ENCODE measurements around the gene MEIS1.

Gene MEIS1

DNA sequence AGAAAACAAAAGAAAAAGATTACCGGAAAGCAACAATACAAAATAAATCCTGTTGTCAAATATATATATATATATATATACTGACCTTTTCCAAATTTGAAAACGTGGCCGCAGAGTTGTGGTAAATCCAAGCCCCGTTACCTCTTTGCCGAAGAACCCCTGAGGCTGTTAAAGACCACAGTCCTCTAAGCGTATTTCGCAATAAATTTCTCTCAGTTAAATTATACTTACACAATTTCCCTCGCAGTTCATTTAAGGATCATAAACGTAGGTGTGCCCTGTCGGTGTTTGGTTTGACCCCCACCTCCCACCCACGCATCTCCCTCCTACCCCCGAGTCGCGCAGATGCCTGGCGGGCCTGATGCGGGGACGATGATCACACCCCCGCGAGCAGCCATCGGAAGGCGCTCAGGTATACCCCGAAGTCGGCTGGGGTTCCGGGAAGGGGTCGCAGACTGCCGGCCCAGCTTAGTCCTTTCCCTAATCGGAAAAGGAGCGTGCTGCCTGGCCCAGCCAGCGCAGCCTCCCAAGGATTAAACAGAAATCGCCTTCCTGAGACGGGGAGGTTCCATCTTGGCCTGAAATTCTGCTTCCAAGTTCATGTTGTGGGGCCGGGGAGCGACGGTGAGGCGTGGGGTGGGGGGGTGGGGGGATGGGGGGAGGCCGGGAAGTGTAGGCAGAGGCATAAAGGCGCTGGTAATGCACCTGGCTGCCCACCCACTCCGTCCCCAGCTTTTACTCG lies 2.9 kb upstream of the MEIS1 start:
- no peak for DNase-seq

DNA sequence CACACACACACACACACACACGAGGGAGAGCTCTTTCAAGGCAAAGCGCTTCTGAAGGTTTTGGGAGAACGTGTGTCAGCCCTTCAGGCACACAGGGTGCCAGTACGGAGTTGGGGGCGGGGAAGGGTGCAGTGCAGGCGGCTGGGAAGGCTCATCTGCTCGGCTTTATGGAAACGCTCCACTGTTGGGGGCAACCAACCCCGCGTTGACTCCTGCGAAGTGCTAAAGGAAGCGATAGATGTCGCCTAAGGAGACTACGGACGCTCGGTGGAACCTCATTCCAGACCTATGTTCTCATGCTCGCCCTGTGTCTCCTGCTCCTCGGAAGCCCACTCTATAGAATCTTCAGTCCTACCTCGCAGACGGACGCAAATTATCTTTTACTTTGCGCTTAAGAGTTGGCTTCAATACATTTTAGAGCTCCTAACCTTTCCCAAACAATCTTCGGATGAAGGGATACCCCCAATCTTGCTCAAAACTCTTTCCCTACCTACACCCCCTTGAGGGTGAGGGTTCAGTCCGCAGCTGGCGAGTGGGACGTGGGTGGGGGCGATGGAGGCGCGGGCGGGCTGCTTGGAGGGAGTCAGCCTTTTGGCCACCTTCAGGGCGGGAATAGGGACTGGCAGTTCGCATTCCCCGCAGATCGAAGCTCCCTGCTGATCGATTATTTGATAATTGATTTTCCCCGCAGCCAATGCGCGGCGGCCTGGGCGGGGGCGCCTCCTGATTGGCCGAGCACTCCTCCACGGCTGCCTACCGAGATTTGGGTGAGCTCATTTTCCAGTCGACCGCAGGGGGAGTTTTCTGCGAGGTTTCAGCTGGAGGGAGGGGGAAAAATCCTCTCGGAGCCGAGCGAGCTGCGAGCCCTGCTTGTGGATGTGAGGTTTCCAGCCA lies 1.9 kb upstream of the MEIS1 start:
- peak in 1 of 2 donors; percentile 75 for DNase-seq

DNA sequence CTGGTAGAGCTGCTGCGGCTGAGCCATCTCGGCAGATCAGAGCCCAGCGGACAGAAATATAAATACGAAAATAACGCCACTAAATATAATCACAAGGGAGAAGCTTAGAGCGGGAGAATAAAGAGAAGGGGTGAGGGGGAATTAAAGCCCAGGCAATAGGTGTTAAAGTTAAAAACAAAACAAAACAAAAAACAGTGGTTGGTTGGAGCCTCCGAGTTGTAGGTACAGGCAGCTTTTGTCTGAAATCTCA lies 1.3 kb upstream of the MEIS1 start:
- no peak for DNase-seq

DNA sequence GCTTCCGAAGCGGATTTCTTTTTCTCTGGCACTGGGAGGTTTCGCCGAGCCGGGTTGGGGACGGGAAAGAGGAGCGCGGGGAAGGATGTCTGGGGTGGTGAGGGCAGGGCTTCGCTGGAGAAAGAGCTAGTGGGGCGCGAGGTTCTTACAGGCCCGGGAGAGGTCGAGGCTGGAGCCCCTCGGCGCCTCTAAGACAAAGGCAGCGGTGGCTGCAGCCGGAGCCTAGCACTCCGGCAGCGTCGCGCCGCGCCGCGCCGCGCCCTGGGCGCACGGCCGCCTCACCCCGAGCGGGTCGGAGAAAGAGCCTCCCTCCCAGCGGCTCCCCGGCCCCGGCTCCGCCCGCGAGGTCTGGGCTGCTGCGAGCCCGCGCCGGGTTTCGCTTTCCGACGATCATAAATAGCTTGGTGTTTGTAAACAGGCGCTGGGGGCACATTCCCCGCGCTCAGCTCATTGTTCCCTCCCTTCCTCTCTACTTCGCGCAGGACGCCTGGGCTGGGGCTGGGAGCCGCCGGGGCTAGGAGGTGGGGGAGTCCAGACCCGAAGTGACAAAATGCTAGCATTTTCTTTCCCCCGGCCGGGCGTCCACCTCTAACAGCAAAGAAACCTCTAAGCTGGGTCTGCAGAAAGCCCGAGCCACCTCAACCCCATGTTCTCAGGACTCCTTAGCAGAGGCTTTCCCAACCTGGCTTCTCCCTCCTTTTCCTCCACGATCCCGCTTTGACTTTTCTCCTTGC lies 813 bp upstream of the MEIS1 start:
- DNase-seq = peak in 1 of 2 donors; percentile 37

DNA sequence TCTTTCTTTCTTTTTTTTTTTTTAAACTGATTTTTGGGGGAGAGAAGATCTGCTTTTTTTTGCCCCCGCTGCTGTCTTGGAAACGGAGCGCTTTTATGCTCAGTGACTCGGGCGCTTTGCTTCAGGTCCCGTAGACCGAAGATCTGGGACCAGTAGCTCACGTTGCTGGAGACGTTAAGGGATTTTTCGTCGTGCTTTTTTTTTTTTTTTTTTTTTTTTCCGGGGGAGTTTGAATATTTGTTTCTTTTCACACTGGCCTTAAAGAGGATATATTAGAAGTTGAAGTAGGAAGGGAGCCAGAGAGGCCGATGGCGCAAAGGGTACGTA lies 587 bp downstream of the MEIS1 start:
- no peak for DNase-seq

DNA sequence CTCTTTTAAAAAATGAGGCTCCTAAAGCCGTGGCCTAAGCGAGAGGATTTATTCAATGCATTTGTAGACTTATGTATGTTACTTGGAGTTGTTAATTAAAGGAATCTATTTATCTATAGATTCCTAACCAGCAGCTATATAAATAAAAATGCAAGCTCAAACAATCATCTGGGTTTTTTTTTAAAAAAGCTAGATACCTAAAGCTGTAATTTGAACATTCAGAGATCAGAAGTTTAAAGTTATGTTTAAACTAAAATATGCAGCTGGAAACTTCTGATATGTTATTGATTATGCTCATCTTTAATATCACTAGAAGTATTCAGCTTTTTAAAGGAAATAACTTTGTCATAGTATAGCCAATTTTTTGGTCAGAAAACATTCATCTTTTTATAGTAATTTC lies 1.0 kb downstream of the MEIS1 start:
- no peak for DNase-seq

DNA sequence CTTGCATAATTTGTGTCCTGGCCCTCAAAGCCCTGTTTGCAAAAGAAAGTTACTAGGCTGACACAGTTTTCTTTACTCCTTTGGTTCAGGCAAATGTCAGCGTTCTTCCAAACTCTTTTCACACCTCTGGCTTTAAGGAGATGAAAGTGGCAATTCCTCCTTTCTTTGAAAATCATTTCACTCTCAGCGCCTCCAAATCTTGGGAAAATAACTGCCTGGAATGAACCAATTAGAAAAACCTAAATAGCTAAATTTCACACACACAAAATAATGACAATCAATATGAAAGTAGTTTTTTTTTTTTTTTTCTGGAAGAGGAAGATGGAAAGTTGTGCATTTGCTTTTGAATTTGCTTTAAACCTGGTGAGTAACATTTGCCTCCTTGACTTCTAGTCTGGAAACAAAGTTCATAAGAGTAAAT lies 1.7 kb downstream of the MEIS1 start:
- DNase-seq = no peak

DNA sequence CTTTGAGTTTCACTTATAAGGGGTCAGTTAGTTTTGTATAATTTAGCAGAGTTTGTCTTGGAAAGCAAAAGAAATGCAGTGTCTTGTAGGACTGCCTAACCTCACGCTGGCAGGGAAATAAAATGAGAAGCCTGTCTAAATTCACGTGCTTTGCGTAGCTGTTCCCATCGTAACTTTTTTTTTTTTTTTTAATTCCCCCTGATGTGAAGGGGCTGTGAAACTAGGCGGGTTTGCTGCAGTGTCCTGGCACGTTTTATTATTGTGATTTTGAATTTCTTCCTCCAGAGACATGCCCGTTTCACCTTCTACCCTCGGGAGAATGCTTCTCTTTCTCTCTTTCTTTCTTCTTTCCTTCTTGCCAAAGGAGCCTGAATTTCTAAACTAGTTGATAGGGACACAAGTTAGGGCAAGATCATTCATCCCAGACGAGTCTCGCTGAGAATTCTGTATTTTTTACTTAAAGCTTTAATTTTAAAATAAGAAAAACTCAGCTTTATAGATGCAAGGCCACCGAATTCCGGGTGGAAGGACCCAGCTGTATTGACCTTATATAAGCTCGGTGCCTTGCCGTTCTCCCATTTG lies 2.3 kb downstream of the MEIS1 start:
- no peak for DNase-seq

DNA sequence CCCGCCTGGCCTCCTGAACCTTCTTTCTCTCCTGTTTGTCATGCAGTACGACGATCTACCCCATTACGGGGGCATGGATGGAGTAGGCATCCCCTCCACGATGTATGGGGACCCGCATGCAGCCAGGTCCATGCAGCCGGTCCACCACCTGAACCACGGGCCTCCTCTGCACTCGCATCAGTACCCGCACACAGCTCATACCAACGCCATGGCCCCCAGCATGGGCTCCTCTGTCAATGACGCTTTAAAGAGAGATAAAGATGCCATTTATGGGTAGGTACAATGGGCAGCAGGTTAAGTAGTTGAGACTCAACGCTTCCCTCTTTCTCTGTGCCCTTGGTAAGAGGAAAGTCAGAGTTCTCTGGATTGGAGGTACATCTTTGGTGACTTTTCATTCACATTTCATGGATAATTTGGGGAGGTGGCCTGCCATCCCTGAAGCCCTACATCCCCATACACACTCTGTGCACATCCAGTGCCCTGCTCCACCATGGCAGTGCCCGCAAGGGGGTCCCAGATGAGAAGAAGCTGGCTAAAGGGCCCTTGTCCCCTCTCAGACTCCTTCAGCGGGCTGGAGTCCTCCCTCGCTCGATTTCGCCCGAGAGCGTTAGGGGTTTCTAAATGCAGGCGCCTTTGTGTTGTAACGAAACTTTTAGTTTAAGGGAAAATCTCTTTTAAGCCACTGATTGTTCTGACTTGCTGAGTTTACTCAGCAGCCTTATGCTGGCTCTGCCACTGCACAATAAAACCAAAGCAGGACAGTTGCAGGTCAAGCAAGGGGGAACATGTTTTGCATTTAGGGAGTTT lies 3.0 kb downstream of the MEIS1 start:
- DNase-seq = no peak

DNA sequence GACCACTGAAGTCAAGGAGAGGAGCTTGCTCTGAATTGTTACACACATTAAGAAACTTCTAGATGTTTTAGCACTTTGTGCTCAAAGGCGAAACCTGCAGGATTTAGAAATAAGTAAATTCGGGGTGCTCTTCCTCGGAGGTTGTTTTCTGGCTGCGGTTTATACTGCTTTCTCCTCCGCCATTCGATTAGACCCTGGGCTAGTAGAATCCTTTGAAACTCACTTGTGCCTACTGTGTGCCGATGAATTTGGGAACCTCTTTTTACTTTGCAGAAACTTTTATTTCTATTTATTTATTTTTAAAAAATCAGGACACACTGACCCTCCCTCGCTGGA lies 3.5 kb downstream of the MEIS1 start:
- DNase-seq = no peak

DNA sequence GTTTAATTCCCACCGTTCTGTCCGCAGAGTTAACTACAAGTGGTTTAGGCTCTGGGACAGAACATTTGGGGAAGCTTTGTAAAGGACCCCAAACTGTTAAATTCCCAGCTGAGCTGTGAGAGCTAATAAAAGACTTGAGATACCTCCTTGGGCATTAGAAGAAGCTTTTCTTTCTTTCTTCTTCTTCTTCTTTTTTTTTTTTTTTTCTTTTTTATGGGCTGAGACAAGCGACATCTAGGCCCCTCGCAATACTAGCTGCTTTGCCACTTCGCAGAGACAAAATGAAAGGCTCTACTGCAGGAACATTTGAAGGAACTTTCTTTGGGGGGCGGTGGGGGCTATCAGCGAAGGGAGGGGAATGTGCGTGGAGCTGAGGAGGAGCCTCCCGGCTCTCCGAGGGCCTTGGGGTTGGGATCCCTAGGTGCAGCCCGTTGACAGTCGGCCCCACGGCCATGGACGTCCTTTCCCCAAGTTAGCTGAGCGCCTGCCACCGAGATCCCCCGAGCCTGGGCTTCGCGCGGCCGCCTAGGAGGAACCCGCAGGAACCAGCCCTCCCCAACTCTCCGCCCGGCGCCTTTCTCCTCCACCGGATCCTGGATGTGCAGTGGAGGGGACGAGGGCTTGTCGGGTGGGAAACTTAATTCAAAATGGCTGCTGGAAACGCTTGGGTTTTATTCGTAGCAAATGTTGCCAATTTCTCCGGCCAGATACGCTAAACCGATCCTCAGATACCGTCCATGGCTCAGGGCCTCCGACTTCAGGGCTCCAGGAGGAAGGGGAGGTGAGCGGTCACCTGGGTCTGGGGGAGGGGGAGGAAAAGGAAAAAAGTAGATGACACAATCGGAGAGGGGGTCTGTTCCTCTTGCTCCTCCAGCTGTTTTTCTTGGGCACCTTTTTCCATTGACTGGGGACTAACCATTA lies 4.2 kb downstream of the MEIS1 start:
- no peak for DNase-seq

DNA sequence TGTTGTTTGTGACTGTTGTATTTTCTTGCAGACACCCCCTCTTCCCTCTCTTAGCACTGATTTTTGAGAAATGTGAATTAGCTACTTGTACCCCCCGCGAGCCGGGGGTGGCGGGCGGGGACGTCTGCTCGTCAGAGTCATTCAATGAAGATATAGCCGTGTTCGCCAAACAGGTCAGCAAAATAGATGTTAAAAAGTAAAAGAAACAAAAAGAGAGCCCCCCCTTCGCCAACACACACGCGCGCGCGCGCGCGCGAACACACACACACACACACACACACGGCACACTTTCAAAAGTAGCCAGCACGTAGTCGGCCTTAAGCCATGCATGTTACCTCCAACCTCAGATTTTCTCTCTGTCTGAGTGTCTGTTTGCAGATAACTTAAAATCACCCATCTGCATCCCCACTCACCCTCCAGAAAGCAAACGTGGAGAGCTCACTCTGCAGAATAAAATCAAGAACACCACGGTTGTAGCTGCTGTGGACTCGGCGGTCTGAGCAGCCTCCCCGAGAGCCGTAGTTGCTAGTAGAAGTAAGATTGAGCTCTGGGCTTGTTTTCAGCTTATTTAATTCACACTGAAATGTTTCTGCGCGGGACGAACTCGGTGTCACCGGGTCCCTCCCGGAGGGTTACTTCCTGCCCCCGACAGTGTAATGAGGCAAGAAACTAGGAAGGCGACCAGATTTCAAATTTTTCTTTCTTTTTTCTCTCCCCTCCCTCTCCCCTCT lies 5.1 kb downstream of the MEIS1 start:
- DNase-seq = no peak

DNA sequence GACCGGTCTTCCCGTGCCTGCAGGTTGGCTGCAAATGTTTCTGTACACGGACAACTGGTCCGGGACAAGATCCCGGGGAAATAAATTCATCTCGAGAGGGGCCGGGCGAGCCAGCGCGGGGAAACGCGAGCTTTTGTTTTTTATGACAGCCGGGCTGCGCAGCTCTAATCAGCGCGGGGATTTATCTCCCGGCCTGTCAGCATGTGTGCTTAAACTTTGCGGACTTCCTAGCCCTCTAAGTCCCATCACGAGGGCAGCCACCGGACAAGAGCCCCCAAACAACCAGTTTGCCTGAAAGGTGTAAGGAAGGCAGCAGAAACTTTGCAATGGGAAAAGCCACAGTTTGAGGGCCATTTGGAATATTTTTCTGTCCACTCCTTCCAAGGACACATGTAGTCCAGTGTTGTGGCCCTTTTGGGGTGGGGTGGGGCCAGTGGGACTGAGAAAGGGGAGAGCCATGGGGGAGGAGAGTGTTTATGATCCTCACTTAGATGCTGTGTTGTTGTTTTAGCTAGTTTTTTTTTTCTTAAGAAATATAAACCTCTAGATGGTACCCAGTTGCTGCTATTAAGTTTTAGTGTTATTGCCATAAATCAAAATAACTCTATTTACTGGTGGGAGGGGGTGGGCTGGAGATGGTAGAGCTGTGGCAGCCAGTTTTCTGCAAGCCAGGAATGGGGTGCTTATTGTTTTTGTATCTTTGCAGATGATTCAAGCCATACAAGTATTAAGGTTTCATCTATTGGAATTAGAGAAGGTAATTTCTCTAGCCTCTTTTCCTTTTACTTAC lies 6.0 kb downstream of the MEIS1 start:
- no peak for DNase-seq

DNA sequence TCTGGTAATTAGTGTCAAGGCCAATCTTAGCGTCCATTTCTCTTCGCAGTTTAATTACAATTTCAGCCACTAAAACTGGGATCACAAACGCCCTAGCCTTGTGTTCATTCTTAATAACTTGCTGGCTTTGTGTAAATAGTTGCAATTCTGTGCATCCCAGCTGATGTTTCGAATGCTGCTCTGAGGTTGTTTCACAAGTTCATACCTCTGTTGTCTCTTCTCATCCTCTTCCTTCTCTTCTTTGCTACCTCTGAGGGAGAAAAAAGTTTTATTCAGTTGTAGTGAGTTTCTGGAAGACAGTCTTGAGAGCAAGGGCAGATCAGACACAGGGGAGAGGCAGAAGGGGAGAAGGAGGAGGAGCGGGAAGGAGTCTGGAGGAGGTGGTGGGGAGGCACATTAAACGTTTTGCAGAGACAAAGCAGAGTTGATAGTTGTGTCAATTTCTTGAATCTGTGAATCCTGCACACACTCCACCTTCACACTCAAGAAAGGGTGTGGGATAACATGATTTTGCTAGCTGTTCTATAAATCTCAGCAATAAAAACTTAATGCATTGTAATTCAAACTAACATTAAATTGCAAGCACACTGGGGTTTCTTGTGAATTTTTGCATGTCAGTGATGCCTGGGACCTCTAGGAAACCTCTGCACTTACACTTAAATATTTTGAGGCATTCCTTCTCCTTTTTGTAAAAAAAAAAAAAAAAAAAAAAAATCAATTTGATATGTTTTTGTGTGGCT lies 6.8 kb downstream of the MEIS1 start:
- no peak for DNase-seq

DNA sequence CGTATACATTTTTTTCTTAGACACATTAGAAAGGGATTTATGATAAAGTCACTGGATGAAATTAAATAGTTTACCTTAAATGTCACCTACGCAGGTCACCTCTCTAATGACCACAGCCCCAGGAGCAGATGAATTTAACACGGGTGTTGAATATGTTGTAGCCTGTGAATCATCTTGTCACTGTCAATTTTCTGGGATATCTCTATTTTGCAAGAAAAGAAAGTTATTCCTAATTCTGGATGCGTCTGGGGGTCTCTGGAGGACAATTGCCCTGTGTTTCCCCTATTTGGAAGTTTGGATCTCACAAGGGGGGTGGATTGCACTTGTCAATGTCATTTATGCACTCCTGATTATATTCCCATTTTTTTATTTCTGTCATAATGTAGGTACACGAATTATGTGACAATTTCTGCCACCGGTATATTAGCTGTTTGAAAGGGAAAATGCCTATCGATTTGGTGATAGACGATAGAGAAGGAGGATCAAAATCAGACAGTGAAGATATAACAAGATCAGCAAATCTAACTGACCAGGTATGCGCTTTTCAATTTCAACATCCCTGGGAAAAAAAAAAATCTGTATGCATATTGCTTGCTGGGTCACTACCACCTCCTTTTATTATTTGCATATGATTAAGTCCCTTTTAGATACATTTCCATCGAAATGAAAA lies 7.7 kb downstream of the MEIS1 start:
- no peak for DNase-seq

DNA sequence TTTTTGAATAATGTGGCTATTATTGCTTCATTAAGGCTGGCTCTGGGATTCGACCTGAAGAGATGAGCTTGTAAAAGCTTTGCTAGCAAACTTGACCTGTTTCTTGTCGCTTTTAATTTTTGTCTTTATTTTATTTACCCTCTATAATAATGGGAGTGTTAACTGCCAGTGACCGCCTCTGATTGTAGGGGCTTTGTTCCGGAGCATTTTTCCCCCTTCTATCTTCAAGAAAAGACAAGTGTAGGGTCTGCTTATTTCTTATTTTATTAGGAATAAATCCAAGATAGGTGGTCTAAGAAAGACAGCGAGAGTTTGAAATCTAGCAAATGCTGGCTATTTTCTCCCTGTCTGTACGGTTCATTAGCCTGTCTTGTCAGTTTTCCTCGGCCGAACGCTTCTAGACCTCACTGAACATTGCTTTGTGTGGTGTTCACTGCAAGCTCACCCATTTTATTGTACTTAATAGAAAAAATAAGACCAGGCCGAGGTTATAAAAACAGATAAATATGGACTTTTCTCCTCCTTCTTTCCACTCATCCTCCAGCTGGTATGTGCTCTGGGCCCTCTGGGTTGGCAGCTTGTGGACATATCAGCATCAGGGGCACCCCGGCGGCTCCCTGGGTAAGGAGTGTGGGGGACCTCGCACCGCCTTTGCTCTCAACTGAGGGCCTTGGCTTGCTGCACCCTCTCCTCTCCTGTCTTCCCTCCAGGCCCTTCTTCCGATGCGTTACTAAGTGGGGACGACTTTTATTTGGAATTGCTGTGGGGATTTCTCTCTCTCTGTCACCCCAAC lies 8.5 kb downstream of the MEIS1 start:
- DNase-seq = no peak

DNA sequence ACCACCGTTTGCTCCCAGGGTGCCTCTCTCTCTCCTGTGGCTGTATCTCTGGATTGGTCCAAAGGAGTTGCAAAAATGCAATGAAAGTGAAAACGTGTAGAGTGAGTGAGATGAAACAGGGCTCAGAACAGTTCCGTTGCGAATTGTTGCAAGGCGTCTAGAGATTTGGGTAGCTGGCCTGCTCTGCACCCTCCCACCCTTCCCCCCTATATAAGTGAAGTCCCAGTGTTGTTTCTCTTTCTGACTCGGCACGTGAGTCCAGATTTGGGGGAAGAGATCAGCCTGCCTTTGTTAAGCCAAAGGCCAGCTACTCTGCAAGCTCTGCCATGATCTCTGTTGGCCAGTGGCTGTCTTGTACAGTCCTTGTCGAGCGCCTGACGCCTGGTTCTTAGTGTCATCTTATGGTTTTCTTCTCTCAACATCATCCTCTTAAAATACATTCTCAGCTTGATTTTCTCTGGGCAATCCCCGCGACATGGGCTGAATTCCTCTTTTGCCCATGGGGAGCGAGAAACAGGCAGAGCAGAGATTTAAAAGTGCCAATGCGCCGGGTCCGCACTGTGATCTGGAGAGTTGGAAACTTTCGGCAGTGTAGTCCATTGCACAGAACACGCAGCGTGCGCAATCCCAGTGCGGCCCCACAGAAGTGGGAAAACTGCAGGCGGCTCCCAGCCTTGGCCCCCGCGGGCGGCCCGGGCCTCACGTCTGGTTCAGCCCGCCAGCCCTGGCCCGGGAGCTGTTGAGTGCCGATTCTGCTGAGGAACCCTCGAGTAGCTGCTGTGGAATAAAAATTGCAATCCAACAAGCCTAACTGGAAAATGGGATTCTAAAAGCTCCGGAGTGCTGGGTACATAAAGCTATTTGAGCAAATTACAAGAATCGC lies 9.3 kb downstream of the MEIS1 start:
- peak in 1 of 2 donors; percentile 42 for DNase-seq
